CD1c-positive myeloid dendritic cell (primary cell): ENCODE measurements around the gene LIN28B.
"Not testable (repeated sequence)": the region's sequence is repeated elsewhere in the genome, so short reads cannot be mapped to it uniquely, and the experiment has no call there.

ENCODE experiments used
- DNase-seq: peaks from one replicate; pipeline ENCODE4 v3.0.0-alpha.2; 2016; ENCODE audit errors: extremely low spot score

LIN28B gene, protein sequence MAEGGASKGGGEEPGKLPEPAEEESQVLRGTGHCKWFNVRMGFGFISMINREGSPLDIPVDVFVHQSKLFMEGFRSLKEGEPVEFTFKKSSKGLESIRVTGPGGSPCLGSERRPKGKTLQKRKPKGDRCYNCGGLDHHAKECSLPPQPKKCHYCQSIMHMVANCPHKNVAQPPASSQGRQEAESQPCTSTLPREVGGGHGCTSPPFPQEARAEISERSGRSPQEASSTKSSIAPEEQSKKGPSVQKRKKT

DNA sequence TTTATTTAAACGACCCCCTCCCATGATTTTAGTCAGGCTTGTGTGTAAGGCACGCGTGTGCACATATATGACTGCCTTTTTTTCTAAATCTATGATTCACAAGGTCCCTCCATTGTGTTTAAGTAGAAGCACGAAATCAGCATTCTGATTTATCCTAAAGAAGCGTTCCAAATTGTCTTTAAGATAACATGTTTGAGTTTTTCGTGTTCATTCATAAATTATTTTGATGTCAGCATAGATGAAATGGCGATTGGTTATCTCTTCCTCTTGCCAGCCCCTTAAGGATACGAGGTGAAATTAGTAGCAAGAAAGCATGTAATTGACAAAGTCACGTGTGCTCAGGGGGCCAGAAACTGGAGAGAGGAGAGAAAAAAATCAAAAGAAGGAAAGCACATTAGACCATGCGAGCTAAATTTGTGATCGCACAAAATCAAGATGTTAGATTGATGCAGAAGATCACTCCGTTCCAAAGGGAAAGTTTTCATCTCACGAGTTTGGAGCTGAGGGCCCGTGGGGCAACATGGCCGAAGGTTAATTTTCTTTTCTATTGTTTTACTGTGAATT is at the start of gene LIN28B:
Gene LIN28B, plus strand, starts transcription at position 377 of the 564 bp plus-strand sequence. Its CDS starts 144 bp downstream, at position 521.
- no peak for DNase-seq

DNA sequence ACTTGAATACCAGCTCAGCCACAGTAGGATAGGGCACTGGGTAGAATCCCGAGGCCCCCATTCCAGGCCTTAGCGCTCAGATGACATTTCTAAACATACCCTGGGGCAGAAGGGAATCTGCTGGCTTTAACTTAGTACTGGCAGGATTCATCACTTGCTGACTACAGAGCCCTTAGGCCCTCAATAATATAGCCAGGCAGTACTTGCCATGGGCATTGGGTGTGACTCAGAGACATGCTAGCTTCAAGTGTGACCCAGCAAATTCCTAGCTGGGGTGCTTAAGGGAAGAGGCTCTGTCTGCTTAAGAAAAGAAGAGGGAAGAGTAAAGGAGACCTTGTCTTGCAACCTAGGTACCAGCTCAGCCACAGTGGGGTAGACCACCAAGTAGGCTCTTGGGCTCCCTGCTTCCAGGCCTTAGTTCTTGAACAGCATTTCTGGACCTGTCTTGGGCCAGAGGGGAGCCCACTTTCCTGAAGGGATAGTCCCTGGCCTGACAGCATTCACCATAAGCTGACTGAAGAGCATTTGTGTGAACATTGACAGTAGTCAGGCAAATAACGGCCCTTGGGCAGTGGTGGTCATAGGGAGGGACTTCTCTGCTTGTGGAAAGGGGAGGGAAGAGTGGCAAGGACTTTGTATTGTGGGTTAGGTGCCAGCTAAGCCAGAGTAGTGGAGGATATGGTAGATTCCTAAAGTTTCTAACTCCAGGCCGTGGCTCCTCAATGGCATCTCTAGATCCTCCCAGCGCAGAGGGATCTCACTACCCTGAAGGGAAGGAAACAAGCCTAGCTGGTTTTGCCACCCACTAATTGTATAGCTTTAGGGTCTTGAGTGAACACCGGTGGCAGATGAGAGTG is 48.6 kb upstream of the LIN28B start:
- DNase-seq = no peak

DNA sequence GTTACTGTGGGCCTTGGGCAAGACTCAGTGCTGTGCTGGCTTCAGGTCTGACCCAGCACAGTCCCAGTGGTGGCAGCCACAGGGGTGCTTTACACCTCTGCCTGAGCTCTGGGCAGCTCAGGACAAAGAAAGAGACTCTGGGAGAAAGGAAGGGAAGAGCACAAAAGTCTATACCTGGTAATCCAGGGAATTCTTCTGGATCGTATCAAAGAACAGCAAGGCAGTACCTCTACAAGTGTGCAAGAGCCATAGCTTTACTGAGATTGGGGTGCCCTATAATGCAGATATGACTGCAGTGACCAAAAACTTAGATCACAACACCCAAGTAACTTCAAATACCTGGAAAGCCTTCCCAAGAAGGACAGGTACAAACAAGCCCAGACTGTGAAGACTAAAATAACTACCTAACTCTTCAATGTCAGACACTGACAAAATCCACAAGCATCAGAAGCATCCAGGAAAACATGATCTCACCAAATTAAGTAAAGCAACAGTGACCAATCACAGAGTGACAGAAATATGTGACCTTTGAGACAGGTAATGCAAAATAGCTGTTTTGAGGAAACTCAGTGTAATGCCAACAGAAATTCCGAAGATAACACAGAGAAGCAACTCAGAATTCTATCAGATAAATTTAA is 47.9 kb upstream of the LIN28B start:
- DNase-seq = no peak

DNA sequence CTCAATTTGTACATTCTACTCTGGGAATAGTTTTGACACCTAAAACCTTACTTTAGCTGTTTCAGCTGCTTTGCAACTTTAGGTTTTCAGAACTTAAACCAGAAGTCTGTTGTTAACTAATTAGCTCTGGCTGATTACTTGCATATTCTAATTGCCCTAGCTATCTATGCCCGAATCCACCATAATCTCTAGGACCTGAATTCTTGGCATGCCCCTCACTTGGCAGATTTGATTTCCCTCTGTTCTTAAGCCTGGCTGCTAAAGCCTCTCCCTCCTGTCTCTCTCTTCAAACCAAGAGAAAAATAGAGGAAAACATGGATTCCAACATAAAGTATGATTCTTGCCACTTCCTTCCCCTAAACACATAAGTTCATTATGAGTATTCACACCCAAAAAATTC is 35.0 kb upstream of the LIN28B start:
- no peak for DNase-seq

DNA sequence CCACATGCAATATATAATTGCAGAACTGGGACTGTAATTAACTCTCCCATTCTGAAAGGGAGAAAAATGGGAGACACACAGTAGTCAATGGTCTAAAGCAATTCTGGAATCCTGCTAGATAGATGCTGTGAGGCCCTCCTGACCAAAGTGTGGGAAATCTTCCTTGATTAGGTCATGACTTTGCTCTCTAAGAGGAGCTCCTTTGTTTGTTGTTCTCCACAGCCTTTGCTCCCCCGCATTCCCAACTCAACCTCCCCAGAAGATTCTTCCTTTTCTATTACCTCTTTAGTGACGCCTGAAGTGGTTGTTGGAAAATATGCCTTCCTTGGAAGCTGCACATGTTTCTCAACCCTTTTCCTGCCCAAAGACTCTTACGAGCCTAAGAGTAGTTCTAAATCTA is 28.8 kb upstream of the LIN28B start:
- DNase-seq = no peak

DNA sequence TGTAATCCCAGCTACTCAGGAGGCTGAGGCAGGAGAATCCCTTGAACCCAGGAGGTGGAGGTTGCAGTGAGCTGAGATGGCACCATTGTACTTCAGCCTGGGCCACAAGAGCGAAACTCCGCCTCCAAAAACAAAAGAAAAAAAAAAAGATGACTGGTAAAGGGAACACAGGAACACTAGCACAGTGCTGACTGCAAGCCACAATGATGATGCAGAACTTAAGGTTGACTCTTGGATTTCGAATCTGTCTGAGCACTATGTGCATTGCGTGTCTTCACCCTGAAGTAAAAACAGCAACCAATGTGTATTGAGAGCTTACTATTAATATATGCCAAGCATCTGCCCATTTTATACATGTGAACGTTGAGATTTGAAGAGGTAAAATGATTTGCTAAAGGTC is 27.6 kb upstream of the LIN28B start:
- no peak for DNase-seq

DNA sequence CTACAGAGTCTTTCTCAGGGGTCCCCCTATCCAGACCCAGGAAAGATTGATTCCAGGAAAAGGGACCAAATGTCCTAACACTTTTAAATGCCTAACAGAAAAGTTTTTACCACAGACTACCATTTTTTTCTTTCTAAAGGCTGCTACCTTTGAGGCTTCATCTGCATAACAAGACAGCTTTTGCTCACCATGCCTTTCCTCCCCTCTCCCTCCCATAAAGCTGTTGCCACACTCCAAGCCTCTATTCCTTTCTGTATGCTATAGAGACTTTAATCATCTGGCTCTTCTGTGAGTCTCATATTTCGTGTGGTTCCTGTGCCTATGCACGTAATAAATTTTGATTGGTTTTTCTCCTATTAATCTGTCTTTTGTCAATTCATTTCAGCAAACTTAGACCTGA is 26.0 kb upstream of the LIN28B start:
- DNase-seq = no peak

DNA sequence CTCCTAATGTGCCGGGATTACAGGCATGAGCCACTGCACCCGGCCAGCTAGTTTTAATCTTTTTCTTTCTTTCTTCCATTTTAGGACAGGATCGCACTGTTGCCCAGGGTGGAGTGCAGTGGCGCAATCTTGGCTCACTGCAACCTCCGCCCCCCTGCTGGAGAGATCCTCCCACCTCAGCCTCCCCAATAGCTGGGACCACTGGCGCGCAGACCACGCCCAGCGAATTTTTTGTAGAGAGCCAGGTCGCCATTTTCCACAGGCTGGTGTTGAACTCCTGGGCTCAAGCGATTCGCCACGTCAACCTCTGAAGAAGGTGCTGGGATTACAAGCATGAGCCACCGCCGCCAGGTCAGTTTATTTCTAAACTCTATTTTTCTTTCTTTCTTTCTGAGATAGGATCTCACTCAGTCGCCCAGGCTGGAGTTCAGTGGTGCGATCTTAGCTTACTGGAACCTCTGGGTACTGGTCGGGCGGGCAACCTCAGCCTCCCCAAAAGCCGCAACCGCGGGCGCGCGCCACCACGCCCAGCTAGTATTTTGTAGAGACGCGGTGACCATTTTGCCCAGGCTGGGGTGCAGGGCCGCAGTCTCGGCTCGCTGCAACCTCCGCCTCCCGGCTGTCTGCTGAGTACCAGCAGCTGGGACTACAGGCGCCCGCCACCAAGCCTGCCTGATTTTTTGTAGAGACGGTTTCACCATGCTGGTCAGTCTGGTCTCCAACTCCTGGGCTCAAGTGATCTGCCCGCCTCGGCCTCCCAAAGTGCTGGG is 20.0 kb upstream of the LIN28B start:
- DNase-seq = no peak

DNA sequence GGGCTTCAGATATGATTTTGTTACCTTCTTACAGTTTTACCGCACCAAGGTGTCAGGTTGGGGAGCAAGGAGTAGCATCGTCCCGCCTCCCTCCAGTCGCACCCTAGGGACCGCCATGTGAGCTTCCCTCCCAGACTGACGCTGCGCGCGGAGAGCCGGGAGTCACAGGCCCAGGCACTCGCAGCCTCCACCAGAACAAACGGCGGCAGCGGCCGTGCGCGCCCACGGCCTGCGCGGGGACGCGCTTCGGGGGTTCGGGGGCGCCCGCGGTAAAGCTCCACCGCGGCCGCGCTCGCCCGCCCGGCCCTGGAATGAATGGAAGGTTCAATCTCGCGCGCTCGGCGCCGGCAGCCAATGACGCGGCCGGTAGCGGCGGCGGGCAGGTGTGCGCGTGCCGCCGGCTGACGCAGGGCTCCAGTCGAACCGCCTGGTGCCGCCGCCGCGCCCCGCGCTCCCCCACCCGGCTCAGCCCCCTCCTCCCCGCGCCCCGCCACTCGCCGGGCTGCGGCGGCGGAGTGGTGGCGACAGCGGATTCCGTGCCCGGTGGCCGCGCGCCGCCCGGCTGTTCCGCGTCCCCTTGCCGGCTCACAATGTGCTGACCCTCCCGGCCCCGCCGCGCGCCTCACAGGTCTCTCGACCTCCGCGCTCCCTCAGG is 16.5 kb upstream of the LIN28B start:
- no peak for DNase-seq

DNA sequence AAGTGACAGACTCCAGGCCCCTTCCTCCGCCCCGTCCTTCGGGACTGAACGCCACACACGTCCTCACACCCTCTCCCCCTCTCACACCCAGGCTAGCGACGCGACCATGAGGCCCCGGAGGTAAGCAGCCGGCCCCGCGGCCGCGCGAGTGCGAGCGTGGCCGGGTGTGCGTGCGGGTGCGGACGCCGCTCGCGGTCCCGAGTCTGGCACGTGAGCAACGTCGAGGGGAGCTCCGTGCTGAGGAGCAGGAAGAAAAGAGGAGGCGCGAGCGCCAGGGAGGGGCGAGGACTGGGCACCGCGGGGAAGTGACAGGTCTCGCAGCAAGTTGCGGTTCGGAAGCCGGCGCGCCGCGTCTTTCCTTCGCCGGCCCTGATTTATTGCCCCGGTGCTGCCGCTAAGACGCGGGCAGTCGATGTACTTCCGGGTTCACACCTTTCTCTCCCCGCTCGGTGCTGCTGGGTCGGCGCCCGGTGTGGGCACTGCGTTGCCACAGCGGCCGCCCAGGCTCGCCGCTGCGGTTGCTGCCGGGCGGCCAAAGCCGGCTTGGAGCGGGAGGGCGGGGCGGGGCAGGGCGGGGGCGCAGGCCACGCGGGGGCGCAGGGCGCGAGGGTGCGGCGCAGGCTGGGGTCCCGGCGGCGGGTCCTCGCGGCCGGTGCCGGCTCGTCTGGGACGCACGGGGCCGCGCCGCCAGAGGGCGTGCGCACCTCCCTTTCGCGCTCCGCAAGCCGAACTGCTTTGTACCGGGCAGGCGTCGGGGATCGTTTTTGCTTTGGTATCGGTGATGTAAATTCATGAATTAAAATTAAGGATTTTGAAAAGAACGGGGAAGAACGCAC is 15.8 kb upstream of the LIN28B start:
- peak; percentile 30 for DNase-seq

DNA sequence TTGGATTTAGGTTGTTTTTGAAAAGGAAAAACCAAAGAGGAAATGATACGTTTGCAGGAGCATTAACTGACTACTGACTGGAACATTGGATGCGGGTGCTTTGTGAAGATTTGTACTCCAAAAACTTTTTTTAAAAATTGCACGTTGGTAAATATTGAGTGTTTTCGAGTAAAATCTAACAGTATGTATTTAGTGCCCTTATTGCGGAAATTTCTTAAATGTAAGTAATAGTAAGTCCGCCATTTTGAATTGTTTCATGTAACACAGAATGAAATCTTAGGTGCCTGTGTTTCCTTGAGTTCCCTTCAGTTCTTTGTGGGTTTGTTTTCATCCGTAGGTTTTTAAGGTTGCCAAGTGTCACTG is 15.2 kb upstream of the LIN28B start:
- DNase-seq = no peak

DNA sequence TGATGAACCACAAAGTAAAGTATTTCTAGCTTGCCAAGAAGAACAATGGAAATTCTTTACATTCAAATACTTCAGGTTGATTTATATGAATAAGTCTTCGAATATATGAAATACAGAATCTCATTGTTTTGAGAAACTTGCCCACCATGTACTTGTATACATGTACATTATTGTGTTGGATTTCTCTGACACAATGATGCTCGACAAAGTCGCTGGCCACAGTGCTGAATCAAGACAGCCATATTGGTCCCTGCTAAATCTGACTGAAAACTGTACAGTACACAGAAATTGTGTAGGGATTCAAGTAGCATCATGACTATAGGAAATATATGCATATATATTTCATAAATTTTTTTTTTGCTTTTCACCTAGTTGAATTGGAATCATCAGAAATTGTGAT is 13.1 kb upstream of the LIN28B start:
- no peak for DNase-seq

DNA sequence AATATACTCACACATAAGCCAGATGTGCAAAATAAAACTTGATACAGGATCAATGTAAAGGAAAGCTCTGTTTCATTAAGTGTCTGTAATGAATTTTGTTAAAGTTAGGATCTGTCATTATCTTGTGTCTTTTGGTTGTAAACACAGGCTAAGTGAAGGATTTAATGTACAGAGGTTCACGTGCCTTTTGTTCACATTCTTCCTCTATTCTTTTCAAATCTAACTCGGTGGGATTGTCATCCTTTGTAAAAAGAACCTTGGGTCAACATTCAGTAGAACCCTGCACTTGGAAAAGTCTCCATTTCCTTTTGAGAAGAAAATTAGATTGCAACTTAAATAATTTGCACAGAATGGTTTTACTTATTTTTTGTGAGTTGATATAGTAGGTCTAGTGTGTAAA is 7.7 kb upstream of the LIN28B start:
- DNase-seq = no peak

DNA sequence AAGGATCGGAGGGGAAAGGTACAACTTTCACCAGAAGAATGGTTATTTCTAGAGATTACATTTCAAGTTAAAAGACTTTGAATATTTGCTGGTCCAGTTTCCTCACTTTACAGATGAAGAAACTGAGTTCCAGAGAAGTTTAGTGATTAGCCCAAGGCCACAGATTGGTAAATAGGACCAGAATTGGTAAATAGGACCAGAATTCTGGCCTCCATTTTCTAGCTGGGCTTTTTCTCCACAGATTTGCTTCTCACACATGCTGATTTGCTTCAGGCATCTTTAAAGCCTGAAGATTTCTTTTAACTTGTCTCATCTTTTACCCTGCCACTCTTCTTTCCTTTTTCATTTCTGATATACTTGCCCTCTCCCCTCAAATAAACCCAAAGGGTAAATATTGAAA is 5.2 kb upstream of the LIN28B start:
- no peak for DNase-seq

DNA sequence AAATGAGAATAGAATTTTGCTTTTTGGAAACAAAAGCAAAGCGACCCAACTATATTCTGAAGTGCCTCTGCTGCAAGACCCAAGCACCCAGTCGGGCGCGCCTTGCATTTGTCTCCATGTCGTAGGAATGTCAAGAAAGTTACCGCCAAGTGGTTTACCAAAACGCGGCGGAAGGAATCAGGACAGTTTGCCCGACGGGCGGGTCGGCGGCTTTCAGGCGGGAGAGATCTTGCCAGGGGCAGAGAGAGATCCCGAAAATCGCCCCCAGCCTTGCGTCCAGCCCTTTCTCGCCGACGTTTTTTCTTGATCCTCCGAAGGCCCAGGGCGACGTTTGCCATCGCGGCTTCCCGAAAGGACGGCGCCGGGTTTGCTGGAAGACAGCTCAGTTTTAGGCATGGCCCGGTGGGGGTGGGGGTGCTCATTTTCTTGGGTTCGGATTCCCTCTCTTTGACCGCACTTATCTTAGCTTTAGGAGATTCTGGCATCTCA is 4.0 kb upstream of the LIN28B start:
- DNase-seq = no peak

DNA sequence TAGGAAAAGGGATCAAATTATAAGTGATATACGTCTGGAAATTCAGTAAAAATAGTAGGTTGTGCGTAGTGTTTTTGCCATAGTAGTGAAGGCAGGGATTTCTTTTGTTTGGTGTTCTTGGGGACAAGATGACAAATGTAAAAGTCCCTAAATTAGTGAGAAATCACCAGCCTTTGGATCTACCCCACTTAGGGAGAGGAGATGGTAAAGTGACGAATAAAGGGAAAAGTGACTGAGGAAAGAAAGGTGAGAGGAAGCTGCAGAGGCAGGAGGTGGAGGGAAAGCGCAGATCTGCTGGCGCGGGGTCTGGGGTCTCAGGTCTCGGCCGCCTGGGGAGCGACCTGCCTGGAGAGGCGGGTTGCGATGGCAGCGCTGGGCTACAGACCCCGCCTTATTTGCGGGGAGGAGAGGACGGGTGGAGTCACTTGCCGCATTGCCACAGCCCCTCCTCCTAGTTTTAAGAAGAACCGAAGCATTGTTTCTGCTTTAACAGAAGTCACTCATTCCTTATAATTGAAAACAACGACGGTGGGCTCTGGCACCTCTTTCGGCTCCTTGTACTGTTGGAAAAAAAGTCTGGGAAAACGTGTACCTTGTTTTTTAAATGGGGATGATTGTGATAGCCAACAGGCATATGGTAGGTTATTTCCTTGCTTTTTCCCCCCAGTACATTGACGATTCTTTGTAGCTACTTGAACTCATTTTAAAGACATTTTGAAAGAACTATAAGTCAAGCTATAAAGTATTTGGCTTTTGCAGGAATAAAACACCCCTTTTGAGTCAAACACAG is 3.3 kb upstream of the LIN28B start:
- not testable (repeated sequence) for DNase-seq

DNA sequence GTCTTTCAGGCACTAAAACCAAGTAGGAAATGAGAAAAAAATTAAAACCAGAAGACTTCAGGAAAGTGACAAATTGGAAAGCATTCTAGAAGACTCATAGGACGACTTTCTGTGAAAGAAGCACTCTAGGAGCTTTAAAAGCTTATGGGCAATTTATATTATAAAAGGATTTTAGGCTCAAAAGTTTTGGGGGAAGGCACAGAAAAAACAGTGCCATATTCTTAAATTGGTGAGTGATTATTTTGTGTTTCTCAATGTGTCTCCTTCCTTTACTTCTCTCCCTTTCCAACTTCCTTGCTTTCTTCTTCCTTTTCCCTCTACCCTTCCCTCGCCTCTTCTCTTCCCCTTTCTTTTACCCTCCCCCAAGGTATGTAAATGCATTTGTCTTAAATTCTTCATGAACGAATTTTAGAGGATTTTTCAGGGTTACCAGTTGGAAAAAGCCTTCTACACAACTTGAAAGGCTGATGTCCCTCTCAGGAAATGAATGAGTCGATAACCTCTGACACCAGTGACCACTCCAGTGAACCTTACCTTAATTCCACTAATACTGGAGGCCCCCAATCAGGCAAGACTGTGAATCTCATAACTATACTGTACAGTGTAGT is 2.6 kb upstream of the LIN28B start:
- DNase-seq = no peak

DNA sequence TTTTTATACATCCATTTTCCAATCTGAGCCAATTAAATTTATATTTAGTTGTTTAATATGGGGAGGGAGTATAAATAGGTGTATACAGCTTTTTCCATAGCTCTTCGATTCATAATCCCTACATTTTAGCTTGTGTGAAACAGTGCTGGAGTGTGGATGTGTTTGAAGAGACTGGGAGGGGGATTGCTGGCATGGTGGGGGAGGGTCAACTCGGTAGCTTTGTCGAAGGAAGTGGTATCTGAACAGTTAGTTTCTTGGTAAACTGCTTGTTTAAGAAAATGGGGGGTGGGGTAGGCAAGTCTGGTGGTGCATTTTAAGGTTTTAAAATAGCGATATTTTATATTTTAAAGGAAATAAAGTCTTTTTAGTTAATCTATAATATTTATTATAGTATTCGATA is 1.4 kb upstream of the LIN28B start:
- DNase-seq = no peak
